GM21737 (cell line): ENCODE measurements around the gene ATXN3.

Source experiments
- ATAC-seq: cut with Tn5 transposase; IDR thresholded peaks from one replicate; pipeline ENCODE4 v1.9.1; 2021; ENCODE audit warnings: mild to moderate bottlenecking, moderate library complexity; ENCODE audit not compliant: unreplicated experiment

ATXN3 gene

GRCh38 chr14:92010644-92011043 is 95.7 kb downstream of the ATXN3 start:
- ATAC-seq: no peak

- ATAC-seq: no peak
Measured at GRCh38 chr14:92009604-92010003, 96.8 kb downstream of the ATXN3 start.
